Activated naive CD8-positive, alpha-beta T cell treated with anti-CD3 and anti-CD28 coated beads, Interleukin-2, amount 50 U/mL, for 16 hours (primary cell): Measurements from ENCODE around the gene UBE2R2.

Experiments used
- DNase-seq: peaks from one replicate; pipeline ENCODE4 v3.0.0-alpha.2; 2020; ENCODE audit warnings: low read depth, low spot score

Gene UBE2R2

GRCh38 chr9:33881635-33882034, 64.7 kb downstream of the UBE2R2 start:
- DNase-seq: no peak

DNA sequence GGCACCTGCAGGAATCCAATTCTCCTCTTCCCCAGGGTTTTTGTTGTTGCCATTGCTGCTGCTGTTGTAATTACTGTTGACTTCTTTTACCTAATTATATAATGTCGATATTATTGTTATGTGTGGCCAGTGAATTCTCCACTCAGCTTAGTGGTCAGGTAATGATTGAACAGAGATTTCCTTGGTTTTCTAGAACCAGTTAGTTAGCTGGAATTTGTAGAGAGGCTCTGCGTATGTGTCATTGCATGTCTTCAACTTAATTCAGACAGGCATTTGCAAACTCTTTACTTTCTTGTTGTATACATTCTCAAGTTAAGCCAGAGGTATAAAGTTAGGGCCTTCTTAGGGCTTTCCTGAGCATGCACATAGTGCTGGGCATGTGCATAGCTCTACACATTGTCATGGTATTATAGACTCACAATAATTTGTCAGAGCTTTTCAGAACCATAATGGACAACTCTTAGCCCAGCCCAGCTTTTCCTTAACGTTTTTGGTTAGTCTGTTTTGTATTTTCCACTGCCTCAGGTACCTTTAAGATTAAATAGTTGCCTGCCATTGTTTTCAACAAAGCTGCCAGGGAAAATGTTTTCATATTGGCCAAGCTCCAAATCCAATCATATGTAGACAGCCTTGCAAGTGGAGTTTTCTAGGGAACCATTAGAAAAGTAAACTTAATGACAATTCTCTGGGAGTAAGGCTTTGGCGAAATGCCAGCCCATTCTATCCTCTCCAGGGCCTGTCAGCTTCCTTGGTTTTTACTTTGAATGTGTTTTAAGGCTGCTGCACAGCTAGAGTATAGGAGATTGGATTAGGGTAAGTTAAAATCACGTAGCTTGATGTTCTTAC, 68.1 kb downstream of the UBE2R2 start:
- no peak for DNase-seq

DNA sequence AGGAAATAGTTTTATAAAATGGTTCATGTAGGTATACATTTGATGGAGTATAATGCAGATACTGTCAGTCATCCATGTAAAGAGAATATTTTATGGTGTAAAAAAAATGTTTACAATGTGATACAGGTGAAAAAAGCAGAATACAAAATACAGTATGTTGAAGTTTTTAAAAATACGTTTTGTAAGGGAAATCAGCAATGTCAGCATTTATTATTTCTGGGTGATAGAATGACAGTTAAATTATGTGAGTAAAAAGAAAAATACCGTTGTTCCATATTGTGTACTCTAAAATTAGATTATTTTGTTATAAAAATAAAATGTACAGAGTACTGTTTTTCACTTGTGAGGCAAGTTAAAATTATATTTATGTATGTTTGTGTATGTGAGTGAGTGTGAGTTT, 69.0 kb downstream of the UBE2R2 start:
- DNase-seq: no peak

- DNase-seq: no peak
Measured at GRCh38 chr9:33893861-33894260, 76.9 kb downstream of the UBE2R2 start.

DNA sequence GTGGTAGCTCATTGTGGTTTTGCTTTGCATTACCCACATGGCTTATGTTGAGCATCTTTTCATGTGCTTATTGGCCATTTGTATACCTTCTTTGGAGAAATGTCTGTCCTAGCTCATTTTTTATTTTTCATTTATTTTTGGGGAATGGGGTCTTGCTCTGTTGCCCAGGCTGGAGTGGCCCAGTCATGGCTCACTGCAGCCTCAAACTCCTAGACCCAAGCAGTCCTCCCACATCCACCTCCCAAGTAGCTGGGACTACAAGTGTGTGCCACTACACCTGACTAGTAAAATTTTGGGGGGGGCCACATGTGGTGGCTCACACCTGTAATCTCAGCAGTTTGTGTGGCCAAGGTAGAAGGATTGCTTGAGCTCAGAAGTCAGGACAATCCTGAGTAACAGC, 77.4 kb downstream of the UBE2R2 start:
- DNase-seq: no peak

DNA sequence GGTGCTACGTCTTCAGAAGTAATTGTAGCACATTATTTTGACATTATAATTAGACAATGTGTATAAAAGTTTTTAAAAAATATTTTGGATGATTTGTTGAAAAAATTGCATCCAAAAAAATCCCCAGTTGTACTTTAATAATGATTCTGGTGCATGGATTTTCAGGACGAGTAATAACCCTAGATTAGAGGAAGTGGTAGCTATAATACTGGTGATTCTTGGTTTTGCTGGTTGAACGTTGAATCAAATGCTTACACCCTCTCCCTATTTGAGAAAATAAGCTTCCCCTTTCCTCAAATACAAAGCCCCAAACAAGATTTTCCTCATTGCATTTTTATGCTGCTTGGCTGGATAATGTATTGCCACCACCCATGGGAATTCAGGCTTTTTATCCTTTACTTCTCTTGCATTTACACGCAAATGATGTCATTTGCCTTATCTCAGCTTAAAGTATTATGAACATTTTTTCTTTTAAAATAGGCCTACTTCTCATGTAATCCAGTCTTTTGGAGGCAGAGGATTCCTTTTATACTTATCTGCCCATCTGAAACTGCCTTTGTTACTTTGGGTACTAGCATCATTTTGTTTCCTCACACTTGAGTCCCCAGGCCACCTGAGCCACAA, 86.3 kb downstream of the UBE2R2 start:
- DNase-seq: no peak

GRCh38 chr9:33905137-33905536, 88.2 kb downstream of the UBE2R2 start:
- no peak for DNase-seq

DNA sequence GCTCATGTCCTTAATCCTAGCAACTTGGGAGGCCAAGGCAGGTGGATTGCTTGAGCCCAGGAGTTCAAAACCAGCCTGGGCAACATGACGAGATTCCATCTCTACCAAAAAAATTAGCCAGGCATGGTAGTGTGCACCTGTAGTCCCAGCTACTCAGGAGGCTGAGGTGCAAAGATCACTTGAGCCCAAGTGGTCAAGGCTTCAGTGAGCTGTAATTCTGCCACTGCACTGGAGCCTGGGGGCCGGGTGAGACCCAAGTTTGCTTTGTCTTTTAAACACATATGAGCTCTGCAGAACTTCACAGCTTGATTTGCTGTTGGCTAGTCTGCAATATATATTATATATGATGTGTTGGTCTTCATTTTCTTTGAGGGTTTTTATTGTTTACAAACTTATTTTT, 89.8 kb downstream of the UBE2R2 start:
- no peak for DNase-seq

GRCh38 chr9:33907347-33907746, 90.4 kb downstream of the UBE2R2 start:
- DNase-seq: no peak

- DNase-seq: no peak
Measured at GRCh38 chr9:33908114-33908513, 91.2 kb downstream of the UBE2R2 start.

GRCh38 chr9:33908749-33909148, 91.8 kb downstream of the UBE2R2 start:
- DNase-seq: no peak

- no peak for DNase-seq
Measured at GRCh38 chr9:33913541-33913940, 96.6 kb downstream of the UBE2R2 start.

- no peak for DNase-seq
Measured at GRCh38 chr9:33914887-33915628, 98.1 kb downstream of the UBE2R2 start.

GRCh38 chr9:33917036-33917435, 100.1 kb downstream of the UBE2R2 start:
- no peak for DNase-seq

- no peak for DNase-seq
Measured at GRCh38 chr9:33919276-33919897, 102.4 kb downstream of the UBE2R2 start.

- DNase-seq: no peak
Measured at GRCh38 chr9:33921967-33922895, 105.3 kb downstream of the UBE2R2 start.

DNA sequence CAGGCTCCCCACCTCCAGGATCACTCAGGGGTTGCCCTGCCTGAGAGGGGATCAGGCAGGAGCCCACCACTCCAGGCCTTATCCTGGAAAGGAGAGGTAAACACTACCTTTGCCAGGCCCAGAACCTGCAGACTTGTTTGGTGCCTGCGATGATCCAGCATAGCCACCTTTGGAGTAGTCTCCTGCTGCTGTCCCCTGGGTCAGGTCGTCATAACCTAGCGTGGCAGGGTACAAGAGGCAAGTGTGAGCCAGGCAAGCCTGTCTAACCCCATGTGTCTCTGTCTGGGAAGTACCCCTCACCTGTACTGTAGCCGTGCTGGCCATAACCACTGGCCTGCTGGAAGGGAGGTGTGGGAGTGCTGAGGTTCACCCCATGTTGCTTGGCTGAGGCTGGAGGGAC, 106.1 kb downstream of the UBE2R2 start:
- no peak for DNase-seq

- DNase-seq: no peak
Measured at GRCh38 chr9:33923998-33924701, 107.2 kb downstream of the UBE2R2 start.

GRCh38 chr9:33924978-33925797, 108.2 kb downstream of the UBE2R2 start:
- DNase-seq: no peak
